Measurements from ENCODE around the gene CACFD1. TPM values are rescaled to one million over a fixed set of nuclear protein-coding genes. Genes with fewer than 3 reads are reported as not detected.

CACFD1 gene
- total RNA-seq, 1 donor from 2014 or later, result 39.8 TPM

DNA sequence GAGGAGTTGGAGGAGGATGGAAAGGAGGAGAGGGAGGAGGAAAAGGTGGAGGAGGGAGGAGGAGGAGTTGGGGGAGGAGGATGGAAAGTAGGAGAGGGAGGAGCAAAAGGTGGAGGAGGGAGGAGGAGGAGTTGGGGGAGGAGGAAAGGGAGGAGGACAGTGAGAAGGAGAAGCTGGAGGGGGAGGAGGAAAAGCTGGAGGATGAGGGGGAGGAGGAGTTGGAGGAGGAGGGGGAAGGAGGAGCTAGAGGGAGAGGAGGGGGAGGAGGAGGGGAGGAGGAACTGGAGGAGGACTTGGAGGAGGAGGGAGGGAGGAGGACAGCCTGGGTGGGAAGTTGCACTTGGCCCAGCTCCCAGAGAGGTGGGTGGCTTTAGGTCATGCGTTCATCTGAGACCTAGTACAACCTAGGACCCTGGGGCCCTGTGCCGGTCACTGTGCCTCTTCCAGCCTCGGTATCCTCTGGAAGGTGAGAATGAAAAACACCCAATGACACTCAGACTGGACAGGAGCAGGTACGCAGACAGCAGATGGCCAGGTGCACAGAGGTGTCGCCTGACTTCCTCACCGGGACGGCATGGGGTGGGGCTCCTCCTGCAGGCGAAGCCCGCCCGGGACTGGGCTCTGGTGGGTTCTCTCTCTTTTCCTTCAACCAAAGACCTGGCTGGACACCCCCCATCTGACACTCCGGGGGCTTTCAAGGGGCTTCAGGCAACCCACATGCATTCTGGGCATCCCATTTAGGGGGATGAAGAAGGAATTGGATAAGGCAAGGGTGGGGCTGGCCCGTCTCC lies 31.3 kb downstream of the CACFD1 start:
- peak; percentile 60 for DNase-seq
- TF ChIP-seq, protein P1, sequence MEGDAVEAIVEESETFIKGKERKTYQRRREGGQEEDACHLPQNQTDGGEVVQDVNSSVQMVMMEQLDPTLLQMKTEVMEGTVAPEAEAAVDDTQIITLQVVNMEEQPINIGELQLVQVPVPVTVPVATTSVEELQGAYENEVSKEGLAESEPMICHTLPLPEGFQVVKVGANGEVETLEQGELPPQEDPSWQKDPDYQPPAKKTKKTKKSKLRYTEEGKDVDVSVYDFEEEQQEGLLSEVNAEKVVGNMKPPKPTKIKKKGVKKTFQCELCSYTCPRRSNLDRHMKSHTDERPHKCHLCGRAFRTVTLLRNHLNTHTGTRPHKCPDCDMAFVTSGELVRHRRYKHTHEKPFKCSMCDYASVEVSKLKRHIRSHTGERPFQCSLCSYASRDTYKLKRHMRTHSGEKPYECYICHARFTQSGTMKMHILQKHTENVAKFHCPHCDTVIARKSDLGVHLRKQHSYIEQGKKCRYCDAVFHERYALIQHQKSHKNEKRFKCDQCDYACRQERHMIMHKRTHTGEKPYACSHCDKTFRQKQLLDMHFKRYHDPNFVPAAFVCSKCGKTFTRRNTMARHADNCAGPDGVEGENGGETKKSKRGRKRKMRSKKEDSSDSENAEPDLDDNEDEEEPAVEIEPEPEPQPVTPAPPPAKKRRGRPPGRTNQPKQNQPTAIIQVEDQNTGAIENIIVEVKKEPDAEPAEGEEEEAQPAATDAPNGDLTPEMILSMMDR (IDR thresholded peaks at IDR 0.05), result no peak

DNA sequence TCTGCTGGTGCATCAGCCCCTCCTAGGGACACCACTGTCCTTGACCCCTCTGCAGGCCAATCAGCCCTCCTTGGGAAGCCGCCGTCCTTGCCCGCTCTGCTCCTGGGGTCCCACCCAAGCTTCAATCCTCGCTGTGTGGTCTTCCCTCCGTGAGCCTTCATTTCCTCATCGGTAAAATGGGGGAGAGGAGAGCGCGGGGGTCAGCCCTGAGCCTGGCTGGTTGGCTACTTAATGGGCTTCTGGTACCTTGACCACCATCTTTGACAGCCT lies 31.8 kb downstream of the CACFD1 start:
- H3K27me3 ChIP-seq, result no peaks in the 10 kb centered on the region
- no peak overlapping the region for H3K4me3 ChIP-seq
- peak overlapping the region; percentile 73 for H3K27ac ChIP-seq
- no peaks in the 10 kb centered on the region for H3K36me3 ChIP-seq
- peaks cover 16% of the 10 kb centered on the region for H3K4me1 ChIP-seq
- DNase-seq (no peak), ATAC-seq (no peak)
- TF ChIP-seq, protein P1 (IDR thresholded peaks at IDR 0.05), result no peak
- intact Hi-C loops (cut with DNase I), result no loop called here
- H3K9me3 ChIP-seq, result no peaks in the 10 kb centered on the region

More for the DNA sequence above, 31.3 kb downstream of the CACFD1 start:
- intact Hi-C loops (cut with DNase I), result no loop called here
- Histone ChIP-seq H3K36me3 (no peaks in the 10 kb centered on the region), H3K9me3 (no peaks in the 10 kb centered on the region), H3K4me3 (no peak overlapping the region), H3K27me3 (no peaks in the 10 kb centered on the region), H3K4me1 (peaks cover 18% of the 10 kb centered on the region), H3K27ac (peak overlapping the region; percentile 73)
- ATAC-seq, result no peak

DNA sequence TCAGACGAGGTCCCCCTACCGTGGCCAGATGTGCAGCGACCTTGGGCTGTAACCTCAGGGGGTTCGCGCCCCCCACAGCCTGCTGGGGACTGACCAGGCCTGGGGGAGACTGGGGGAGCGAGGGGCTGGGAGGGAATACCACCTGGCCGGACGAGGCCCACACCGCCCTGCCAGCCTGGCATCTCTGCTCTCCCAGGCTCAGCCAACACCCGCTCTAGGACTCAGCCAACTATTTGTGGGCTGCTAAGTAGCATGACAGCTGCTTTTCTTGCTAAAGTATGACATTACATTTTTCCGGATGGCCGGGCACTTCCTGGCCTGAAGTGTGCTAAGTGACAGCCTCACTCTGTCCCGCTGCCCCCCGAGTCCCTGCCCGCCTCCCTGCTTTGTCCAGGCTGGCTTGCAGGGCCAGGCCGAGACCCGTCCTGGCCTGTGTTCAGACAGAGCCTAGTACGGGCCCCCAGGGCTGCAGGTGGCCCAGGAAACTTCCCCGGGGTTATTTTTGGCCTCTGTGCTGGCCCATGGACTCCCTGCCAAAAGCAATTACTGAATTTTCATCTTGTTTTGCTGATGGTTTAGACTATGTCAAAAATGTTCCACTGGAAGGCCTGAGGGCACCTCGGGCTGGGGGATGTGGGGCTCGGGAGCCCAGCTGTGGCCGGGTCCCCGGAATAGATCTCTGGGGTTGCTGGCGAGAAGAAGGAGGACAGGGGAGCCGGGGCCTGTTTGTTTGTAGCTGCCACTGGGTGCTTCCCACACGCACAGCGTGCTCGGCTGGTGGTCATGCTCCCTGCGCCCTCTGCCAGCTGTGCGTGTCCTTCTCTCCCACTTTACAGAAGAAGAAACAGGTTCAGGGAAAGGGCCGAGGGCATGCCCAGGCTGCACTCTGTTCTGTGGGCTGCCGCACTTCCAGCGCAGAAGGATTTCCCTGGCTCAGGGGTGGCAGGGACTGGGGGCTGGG lies 32.6 kb downstream of the CACFD1 start:
- Histone ChIP-seq H3K27ac (peak overlapping the region; percentile 73), H3K4me1 (peaks cover 16% of the 10 kb centered on the region), H3K4me3 (no peak overlapping the region), H3K9me3 (no peaks in the 10 kb centered on the region), H3K27me3 (no peaks in the 10 kb centered on the region), H3K36me3 (no peaks in the 10 kb centered on the region)
- TF ChIP-seq, protein P1 (IDR thresholded peaks at IDR 0.05), result no peak
- DNase-seq (no peak), ATAC-seq (peak; percentile 10)
- intact Hi-C loops (cut with DNase I), result no loop called here

GRCh38 chr9:133493428-133493827 lies 33.6 kb downstream of the CACFD1 start:
- no peaks in the 10 kb centered on the region for H3K9me3 ChIP-seq
- ATAC-seq (no peak), DNase-seq (no peak)
- no peak overlapping the region for H3K4me3 ChIP-seq
- H3K27me3 ChIP-seq, result no peaks in the 10 kb centered on the region
- TF ChIP-seq, protein P1 (IDR thresholded peaks at IDR 0.05), result no peak
- intact Hi-C loops (cut with DNase I), result no loop called here
- H3K4me1 ChIP-seq, result peaks cover 21% of the 10 kb centered on the region
- H3K27ac ChIP-seq, result peak overlapping the region; percentile 73
- no peaks in the 10 kb centered on the region for H3K36me3 ChIP-seq

GRCh38 chr9:133493845-133494540 lies 34.2 kb downstream of the CACFD1 start:
- TF ChIP-seq, protein P1 (IDR thresholded peaks at IDR 0.05), result no peak
- Histone ChIP-seq H3K36me3 (no peaks in the 10 kb centered on the region), H3K27me3 (no peaks in the 10 kb centered on the region), H3K4me3 (no peak overlapping the region), H3K9me3 (no peaks in the 10 kb centered on the region), H3K4me1 (peaks cover 26% of the 10 kb centered on the region), H3K27ac (no peak overlapping the region)
- DNase-seq (no peak), ATAC-seq (no peak)
- intact Hi-C loops (cut with DNase I), result no loop called here
